Measurements from ENCODE around the gene ATP2B2.

Gene ATP2B2

DNA sequence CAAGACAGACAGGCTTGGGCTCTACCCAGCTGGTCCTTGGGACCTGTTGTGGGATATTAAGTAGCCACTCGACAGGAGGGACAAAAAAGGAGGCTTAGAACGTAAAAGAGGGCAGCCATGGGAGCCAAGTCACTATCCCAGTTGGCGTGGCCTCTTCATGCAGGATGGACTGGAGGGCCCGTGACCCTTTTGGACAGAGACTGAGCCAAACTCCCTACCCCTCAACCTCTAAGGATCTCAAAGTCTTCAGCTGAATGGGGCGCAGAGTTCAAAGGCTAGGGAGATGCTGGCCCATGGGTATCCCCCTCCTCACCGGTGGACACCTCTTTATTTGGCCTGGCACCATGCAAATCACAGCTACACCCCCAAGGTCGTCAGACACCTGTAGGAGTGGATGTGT lies 126.6 kb downstream of the ATP2B2 start:
- no peaks in the 10 kb centered on the region; a peak in 1 of 22 replicates for H3K27me3 ChIP-seq
- peak overlapping the region in 8 of 11 experiments; percentile 83 to 92 (median 86); a peak in 11 of 22 replicates for H3K4me2 ChIP-seq
- no peak overlapping the region; a peak in 1 of 22 replicates for H3K27ac ChIP-seq
- H4K20me1 ChIP-seq = no peaks in the 10 kb centered on the region; a peak in 1 of 22 replicates
- H3K4me3 ChIP-seq = no peak overlapping the region
- H3K4me1 ChIP-seq = peaks cover 47 to 87% (median 76%) of the 10 kb centered on the region in 10 experiments
- H3K9me3 ChIP-seq (replicated peaks in 1 of 11) = no peaks in the 10 kb centered on the region
- no peaks in the 10 kb centered on the region for H3K36me3 ChIP-seq
- TF ChIP-seq Cebpa-rat (IDR thresholded peaks at IDR 0.05) = no peak
- H3K9ac ChIP-seq = no peak overlapping the region

DNA sequence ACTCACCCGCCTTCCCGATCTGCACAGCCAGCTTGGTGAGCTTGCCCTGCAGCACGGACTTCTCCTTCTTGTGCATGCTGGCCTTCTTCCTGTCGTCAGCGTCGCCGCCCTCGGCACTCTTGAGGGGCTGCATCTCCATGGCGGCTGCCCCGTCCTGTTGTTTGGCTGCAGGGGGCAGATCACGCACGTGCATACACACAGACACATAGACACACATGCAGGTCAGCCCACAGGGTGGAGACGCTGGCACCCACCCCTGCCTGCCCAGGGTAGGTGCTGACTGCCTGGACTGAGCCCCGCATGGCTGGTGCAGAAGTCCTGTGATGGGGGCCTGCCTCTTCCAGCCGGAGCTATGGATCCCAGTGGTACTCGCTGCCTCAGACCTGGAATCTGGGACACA lies 127.1 kb downstream of the ATP2B2 start:
- Histone ChIP-seq H3K4me2 (peak overlapping the region; percentile 24 to 92 (median 84); a peak in 19 of 22 replicates), H3K36me3 (no peaks in the 10 kb centered on the region), H3K27ac (no peak overlapping the region; a peak in 1 of 22 replicates), H3K9ac (no peak overlapping the region), H3K4me3 (no peak overlapping the region), H4K20me1 (no peaks in the 10 kb centered on the region; a peak in 1 of 22 replicates), H3K27me3 (no peaks in the 10 kb centered on the region; a peak in 1 of 22 replicates), H3K4me1 (peaks cover 49 to 86% (median 76%) of the 10 kb centered on the region in 10 experiments), H3K9me3 (replicated peaks in 1 of 11) (no peaks in the 10 kb centered on the region)
- TF ChIP-seq Cebpa-rat (IDR thresholded peaks at IDR 0.05) = no peak

DNA sequence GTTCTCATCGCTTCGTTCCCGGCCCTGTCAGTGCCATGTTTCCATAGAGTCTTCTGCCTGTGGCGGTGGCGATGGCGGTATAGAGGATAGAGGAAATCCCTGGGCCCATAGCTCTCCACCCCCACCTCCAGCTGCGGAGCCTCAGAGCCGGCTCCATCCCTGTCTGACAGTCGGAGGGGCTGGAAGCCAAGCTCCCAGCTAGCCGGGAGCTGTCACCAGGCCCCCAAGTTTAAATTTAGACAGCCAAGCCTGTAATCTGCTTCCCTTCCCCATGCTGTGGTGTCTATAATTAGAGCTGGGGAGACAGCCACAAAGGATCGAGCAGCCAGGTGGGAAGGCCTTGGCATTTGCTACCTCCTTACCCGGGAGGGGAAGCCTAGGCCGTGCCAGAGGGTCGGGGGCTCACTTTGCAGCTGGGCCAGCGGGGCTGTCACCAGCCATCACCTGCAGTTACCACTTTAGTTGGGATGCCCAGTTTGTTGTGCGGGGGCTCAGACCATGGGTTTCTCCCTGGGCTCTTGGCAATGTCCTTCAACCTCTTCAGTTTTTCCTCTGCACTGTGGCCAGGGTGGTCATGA lies 128.1 kb downstream of the ATP2B2 start:
- H3K9ac ChIP-seq = peak overlapping the region in 4 of 11 experiments; percentile 9 to 39 (median 20); a peak in 4 of 22 replicates
- H3K27ac ChIP-seq = peak overlapping the region in 4 of 11 experiments; percentile 17 to 61 (median 50); a peak in 5 of 22 replicates
- peak overlapping the region; percentile 50 to 92 (median 84) for H3K4me2 ChIP-seq
- no peak overlapping the region for H3K4me3 ChIP-seq
- H4K20me1 ChIP-seq = no peaks in the 10 kb centered on the region; a peak in 1 of 22 replicates
- H3K4me1 ChIP-seq = peaks cover 49 to 92% (median 76%) of the 10 kb centered on the region in 10 experiments
- no peak for TF ChIP-seq Cebpa-rat (IDR thresholded peaks at IDR 0.05)
- no peaks in the 10 kb centered on the region for H3K9me3 ChIP-seq (replicated peaks in 1 of 11)
- no peaks in the 10 kb centered on the region; a peak in 1 of 22 replicates for H3K27me3 ChIP-seq
- H3K36me3 ChIP-seq = no peaks in the 10 kb centered on the region

DNA sequence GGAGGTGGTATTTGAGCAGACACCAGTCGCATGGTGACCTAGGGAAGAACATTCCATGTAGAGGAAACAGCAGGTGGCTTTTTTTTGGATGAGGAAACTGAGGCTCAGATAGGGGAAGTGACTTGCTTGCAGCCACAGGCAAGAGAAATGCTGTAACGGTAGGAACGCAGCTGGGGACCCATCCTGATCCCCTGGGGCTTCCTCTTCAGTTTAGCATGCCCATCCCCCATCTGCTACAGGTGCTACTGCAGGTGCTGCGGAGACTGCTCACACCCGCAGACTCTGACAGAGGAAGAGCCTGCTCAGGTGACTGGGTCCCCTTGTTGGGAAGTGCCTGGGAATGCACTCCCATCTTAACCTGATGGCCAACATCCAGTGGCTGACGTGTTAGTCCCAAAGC lies 129.0 kb downstream of the ATP2B2 start:
- Histone ChIP-seq H3K4me2 (peak overlapping the region; percentile 50 to 92 (median 84)), H3K4me1 (peaks cover 46 to 97% (median 79%) of the 10 kb centered on the region in 10 experiments), H4K20me1 (no peaks in the 10 kb centered on the region; a peak in 1 of 22 replicates), H3K27me3 (no peaks in the 10 kb centered on the region; a peak in 1 of 22 replicates), H3K9me3 (replicated peaks in 1 of 11) (peaks cover 0 to 7% (median under 1%) of the 10 kb centered on the region in 11 experiments; a peak in 8 of 22 replicates), H3K9ac (no peak overlapping the region), H3K27ac (peak overlapping the region in 3 of 11 experiments; percentile 45 to 67 (median 61); a peak in 6 of 22 replicates), H3K4me3 (no peak overlapping the region), H3K36me3 (peaks cover 0 to 8% (median 0%) of the 10 kb centered on the region in 11 experiments; a peak in 2 of 22 replicates)
- no peak for TF ChIP-seq Cebpa-rat (IDR thresholded peaks at IDR 0.05)

DNA sequence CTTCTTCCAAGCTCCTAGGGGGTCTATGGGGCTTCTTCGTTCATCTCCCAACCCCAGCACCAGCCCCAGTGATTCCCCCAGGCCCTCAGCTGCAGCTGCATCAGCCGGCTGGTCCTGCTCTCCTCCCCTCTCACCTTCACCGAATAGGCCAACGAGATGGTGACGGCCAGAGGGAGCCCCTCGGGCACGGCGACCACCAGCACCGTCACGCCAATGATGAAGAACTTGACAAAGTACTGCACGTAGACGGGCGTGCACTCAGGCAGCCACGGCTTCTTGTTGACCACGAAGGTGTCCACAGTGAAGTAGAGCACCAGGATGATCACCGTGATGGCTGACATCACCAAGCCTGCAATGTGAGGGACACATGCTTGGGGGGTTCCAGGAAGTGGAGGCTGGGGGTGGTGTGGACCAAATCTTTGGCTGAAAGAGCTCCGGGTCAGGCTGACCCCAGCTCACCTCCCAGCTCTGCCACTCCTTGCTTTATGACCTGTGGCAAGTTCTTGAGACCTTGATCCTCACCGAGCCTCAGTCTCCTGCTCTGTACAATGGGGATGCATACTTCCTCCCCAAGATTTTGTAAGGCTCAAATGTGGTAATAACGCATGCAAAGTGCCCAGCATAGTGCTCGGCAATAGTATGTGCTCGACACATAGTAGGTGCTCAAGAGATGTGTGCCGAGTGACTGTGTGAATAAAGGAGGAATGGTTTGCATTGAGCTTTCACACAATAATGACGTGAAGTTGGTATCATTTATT lies 129.9 kb downstream of the ATP2B2 start:
- Histone ChIP-seq H4K20me1 (no peaks in the 10 kb centered on the region; a peak in 1 of 22 replicates), H3K4me2 (peak overlapping the region; percentile 35 to 92 (median 84)), H3K4me1 (peaks cover 46 to 98% (median 82%) of the 10 kb centered on the region in 10 experiments), H3K9me3 (replicated peaks in 1 of 11) (peaks cover 0 to 12% (median 4%) of the 10 kb centered on the region in 11 experiments; a peak in 9 of 22 replicates), H3K9ac (peak overlapping the region in 3 of 11 experiments; percentile 21 to 47 (median 33); a peak in 2 of 22 replicates), H3K4me3 (no peak overlapping the region), H3K36me3 (peaks cover 0 to 11% (median 0%) of the 10 kb centered on the region in 11 experiments; a peak in 2 of 22 replicates), H3K27me3 (no peaks in the 10 kb centered on the region; a peak in 1 of 22 replicates), H3K27ac (peak overlapping the region in 5 of 11 experiments; percentile 44 to 67 (median 47); a peak in 7 of 22 replicates)
- no peak for TF ChIP-seq Cebpa-rat (IDR thresholded peaks at IDR 0.05)

DNA sequence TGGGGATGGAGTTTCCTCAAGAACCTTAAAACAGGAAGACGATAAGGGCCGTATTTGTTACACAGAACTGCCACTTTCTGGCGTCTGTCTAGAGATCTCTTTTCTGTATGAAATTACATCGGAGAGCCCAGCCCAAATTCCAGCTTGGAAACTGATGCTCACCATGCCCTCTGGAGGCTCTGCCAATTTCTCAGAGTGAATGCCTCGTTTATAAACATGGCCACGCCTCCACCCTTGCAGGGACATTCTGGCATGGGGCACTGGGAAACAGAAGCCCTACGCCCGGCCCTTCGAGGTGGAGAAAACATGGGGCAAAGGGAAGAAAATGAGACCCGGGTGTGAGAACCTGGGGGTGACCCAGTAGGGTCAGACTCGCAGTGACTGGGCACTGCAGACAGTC lies 131.1 kb downstream of the ATP2B2 start:
- Histone ChIP-seq H3K9me3 (replicated peaks in 1 of 11) (peaks cover 0 to 12% (median 4%) of the 10 kb centered on the region in 11 experiments; a peak in 9 of 22 replicates), H3K4me3 (no peak overlapping the region), H3K27me3 (no peaks in the 10 kb centered on the region; a peak in 1 of 22 replicates), H3K4me2 (peak overlapping the region; percentile 55 to 92 (median 84)), H4K20me1 (no peaks in the 10 kb centered on the region; a peak in 1 of 22 replicates), H3K27ac (peak overlapping the region in 8 of 11 experiments; percentile 9 to 67 (median 44); a peak in 12 of 22 replicates), H3K4me1 (peaks cover 57 to 98% (median 86%) of the 10 kb centered on the region in 10 experiments), H3K9ac (peak overlapping the region in 6 of 11 experiments; percentile 1 to 47 (median 32); a peak in 5 of 22 replicates), H3K36me3 (peaks cover 0 to 11% (median 0%) of the 10 kb centered on the region in 11 experiments; a peak in 2 of 22 replicates)
- no peak for TF ChIP-seq Cebpa-rat (IDR thresholded peaks at IDR 0.05)

DNA sequence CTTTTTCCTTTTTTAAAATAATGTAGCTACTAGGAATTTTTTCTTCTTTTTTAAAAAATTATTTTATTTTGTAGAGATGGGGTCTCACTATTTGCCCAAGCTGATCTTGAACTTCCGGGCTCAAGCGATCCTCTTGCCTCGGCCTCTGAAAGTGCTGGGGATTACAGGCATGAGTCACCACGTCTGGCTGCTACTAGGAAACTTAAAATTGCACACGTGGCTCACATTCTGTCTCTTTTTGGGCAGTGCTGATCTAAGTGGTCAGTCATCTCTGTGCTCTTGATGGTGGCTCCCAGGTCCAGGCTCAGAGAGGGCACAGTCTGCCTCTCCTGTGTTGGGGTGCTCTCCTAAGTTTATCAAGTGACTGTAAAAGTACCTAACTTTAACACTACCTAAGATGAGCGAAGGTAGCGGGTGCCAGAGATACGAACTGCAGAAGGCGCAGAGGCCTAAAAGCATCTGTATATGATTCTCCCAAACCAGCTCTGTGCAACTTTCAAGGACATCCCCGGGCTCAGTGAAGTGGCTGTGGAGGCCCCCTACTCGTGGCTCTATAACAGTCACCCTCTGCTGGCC lies 131.6 kb downstream of the ATP2B2 start:
- Histone ChIP-seq H3K4me3 (no peak overlapping the region), H4K20me1 (no peaks in the 10 kb centered on the region; a peak in 1 of 22 replicates), H3K27me3 (no peaks in the 10 kb centered on the region; a peak in 1 of 22 replicates), H3K4me2 (peak overlapping the region; percentile 55 to 92 (median 84)), H3K9me3 (replicated peaks in 1 of 11) (peaks cover 0 to 12% (median 4%) of the 10 kb centered on the region in 11 experiments; a peak in 9 of 22 replicates), H3K9ac (peak overlapping the region in 6 of 11 experiments; percentile 1 to 47 (median 31); a peak in 4 of 22 replicates), H3K27ac (peak overlapping the region in 8 of 11 experiments; percentile 9 to 67 (median 44); a peak in 12 of 22 replicates), H3K4me1 (peaks cover 62 to 98% (median 86%) of the 10 kb centered on the region in 10 experiments), H3K36me3 (peaks cover 0 to 11% (median 0%) of the 10 kb centered on the region in 11 experiments; a peak in 2 of 22 replicates)
- no peak for TF ChIP-seq Cebpa-rat (IDR thresholded peaks at IDR 0.05)

DNA sequence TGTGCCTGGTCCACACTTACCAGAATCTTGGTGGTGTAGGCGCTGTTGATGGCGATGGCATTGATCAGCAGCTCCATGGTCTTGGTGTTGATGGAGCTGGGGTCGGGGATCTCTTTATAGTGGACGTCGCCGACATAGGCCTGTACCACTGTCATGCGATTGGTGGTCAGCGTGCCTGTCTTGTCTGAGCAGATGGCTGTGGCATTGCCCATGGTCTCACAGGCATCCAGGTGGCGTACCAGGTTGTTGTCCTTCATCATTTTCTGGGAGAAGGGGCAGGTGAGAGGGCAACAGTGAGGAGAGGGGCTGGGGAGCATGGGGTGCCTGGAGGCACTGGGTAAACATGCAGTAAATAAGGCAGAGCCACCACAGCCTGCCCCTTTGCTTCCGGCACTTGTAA lies 133.6 kb downstream of the ATP2B2 start:
- Histone ChIP-seq H3K4me3 (no peak overlapping the region), H3K27ac (peak overlapping the region in 6 of 11 experiments; percentile 67 to 87 (median 75); a peak in 12 of 22 replicates), H3K4me2 (peak overlapping the region in 8 of 11 experiments; percentile 70 to 93 (median 75); a peak in 13 of 22 replicates), H3K36me3 (peaks cover 0 to 20% (median 0%) of the 10 kb centered on the region in 11 experiments; a peak in 2 of 22 replicates), H4K20me1 (0 out of 22 replicates have a peak, but pooled peaks cover 0 to 6% (median 0%) of the 10 kb centered on the region in 11 experiments), H3K9ac (peak overlapping the region in 1 of 11 experiments; percentile 70; a peak in 2 of 22 replicates), H3K9me3 (replicated peaks in 1 of 11) (peaks cover 0 to 12% (median 4%) of the 10 kb centered on the region in 11 experiments; a peak in 9 of 22 replicates), H3K4me1 (peaks cover 61 to 97% (median 86%) of the 10 kb centered on the region in 10 experiments), H3K27me3 (no peaks in the 10 kb centered on the region; a peak in 1 of 22 replicates)
- no peak for TF ChIP-seq Cebpa-rat (IDR thresholded peaks at IDR 0.05)

Data from BLaER1 treated with 17β-estradiol and CSF1 and Interleukin-3, amounts not matched to agents 10 nM and 100 nM (cell line).